Measurements from ENCODE around the gene PFKL. TPM values are rescaled to one million over a fixed set of nuclear protein-coding genes. Genes with fewer than 3 reads are reported as not detected.
"Not testable (repeated sequence)": the region's sequence is repeated elsewhere in the genome, so short reads cannot be mapped to it uniquely, and the experiment has no call there.

PFKL gene
- total RNA-seq, 1 donor from 2014 or later = 186 TPM

DNA sequence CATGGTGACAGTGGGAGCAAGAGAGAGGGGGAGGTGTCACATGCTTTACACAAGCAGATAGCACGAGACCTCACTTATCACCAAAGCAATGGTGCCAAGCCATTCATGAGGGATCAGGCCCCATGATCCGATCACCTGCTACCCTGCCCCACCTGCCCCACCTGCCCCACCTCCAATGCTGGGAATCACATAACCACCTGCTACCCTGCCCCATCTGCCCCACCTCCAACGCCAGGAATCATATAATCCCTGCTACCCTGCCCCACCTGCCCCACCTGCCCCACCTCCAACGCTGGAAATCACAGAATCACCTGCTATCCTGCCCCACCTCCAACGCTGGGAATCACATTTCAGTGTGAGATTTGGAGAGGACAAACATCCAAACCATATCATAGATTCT is 24.8 kb upstream of the PFKL start:
- DNase-seq (ENCODE audit: low read depth) = no peak

DNA sequence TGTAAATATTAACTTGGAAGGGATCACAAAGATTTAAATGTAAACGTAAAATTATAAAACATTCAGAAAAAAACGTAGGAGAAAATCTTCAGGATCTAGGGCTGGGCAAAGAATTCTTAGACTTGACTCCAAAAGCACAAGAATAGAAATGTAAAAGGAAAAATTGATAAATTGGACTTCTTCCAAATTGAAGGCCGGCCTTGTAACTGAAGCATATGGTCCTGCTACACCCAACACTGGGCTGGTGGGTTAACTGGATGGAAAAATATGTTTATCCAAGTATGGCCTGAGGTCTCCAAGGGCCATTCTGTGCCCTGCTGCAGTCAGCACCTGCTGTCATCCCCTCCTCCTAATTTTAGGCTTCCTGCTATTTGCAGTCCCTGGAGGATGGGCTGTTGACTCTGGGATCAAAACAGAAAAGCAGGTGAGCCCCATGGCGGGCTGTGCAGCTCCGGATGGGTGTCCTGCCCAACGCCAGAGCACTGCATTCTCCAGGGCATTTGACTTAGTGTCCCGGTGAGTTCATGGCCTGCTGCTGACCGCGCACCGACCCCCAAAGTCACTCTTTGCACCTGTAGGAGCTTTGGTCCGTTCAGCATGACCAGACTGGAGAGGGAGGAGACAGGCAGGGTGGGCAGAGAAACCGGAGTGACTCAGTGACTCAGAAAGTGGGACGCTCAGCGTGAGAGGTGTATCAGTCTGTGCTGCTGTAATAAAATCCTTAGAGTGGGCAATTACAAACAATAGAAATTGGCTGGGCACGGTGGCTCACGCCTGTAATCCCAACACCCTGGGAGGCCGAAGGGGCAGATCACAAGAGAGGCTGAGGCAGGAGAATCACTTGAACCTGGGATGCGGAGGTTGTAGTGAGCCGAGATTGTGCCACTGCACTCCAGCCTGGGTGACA is 20.2 kb upstream of the PFKL start:
- peak; percentile 61 for DNase-seq (ENCODE audit: low read depth)

DNA sequence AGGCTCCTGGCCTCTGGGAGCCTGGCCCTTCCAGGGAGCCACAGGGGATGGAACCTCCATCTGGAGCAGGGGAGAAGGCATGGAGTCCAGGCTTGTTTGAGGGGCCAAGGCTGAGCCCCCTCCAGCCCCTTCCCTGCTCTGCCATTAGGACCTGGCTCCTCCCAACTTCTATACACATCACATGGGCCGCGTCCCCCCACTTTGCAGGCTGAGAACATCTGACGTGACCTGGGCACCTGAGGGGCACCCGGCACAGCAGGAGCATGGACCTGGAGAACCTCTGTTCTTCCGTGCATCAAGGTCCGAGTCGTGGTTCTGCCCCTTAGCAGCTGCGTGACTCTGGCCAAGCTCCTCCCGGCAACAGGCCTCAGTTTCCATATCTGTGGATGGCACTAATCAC is 18.1 kb upstream of the PFKL start:
- DNase-seq (ENCODE audit: low read depth) = no peak

DNA sequence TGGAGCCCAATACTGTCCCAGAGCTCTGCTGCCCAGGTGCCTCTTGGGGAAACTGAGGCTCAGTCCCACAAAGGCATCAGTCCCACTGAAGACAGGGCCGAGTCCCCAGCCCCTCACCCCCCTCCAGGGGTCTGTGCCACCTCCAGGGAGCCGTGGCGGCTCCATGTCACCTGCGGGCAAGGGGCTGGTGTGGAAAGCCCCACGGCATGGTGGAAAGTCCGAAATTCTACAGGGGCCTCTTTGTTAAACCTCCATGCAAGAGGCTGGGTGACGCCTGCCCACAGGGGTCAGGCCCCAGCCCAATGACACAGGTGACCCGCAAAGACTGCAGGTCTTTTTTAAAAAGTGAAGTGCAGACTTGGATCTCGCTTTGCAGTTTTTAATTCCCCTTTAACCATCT is 17.5 kb upstream of the PFKL start:
- DNase-seq (ENCODE audit: low read depth) = no peak

DNA sequence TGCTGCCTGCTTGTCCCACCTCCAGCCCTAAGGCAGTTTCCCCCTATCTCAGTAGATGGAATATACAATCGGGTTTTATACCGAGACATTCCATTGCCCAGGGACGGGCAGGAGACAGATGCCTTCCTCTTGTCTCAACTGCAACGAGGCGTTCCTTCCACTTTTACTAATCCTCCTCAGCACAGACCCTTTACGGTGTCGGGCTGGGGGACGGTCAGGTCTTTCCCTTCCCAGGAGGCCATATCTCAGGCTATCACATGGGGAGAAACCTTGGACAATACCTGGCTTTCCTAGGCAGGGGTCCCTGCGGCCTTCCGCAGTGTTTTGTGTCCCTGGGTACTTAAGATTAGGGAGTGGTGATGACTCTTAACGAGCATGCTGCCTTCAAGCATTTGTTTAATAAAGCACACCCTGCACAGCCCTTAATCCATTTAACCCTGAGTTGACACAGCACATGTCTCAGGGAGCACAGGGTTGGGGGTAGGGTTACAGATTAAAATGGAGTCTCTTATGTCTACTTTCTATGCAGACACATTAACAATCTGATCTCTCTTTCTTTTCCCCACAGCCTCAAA is 16.6 kb upstream of the PFKL start:
- not testable (repeated sequence) for DNase-seq (ENCODE audit: low read depth)

DNA sequence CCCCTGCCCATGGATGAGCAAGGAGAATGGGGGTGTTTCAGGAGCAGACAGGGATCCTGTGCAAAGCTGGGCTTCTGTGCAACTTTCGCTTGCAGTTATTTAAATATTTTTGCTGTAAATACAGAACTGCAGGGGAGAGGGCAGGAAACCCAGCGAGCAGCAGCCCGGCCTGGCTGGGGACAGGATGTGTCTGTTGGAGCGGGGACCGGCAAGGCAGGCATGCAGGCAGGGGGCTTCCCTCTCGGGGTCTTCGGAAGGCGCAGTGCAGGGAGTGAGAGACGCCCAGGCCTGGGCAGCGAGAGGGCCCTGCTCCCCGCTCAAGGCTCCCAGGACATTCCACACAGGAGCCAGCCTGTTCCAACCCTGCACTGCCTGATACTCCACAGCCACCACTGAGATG is 15.9 kb upstream of the PFKL start:
- no peak for DNase-seq (ENCODE audit: low read depth)

DNA sequence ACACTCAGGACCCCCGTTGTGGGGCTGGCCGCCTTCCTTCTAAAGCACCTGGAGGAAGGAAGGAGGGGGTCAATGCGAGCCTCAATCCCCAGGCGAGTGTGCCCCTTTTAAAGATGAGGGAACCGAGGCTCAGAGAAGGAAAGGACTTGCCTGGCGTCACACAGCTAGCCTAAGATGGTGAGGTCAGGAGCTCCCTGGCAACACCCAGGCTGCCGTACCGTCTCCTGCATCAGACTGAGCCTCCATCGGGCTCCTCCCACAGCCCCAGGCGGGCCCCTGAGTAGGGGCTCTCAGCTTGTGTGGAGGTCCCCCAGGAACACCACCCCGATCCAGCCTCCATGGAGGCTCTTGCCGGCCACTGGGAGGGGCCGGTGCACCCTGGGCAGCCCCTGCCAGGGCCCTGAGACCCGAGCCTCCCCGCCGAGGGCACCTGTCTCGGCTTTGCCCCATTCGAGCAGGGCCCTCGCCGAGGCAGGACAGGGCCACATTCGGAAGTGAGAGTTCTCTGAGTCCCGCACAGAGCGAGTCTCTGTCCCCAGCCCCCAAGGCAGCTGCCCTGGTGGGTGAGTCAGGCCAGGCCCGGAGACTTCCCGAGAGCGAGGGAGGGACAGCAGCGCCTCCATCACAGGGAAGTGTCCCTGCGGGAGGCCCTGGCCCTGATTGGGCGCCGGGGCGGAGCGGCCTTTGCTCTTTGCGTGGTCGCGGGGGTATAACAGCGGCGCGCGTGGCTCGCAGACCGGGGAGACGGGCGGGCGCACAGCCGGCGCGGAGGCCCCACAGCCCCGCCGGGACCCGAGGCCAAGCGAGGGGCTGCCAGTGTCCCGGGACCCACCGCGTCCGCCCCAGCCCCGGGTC is 14.5 kb upstream of the PFKL start, which contains the start of gene AIRE:
TSS of gene AIRE (plus strand) at position 739 of the 855 bp plus-strand sequence. CDS start 131 bp downstream, outside the sequence.
- peak; percentile 80 for DNase-seq (ENCODE audit: low read depth)

DNA sequence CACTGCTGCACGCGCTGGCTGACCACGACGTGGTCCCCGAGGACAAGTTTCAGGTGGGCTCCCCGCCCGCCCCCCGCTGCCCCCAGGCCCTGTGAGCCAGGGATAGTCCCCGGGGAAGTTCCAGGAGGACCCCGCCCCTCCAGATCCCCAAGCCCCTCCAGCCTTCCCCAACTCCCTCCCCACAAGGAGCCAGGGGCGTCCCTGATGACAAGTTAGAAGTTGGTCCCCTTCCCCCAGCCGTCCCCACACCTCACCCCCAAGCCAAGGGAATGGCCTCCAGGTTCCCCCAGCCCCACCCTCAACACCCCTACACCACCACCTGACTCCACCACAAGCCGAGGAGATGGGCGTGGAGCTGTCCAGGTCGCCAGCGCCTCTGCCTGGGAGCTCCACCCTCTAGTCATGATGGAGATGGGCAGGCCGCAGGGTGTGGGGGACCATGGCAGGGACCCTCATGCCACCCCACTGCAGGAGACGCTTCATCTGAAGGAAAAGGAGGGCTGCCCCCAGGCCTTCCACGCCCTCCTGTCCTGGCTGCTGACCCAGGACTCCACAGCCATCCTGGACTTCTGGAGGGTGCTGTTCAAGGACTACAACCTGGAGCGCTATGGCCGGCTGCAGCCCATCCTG is 13.7 kb upstream of the PFKL start:
- no peak for DNase-seq (ENCODE audit: low read depth)

DNA sequence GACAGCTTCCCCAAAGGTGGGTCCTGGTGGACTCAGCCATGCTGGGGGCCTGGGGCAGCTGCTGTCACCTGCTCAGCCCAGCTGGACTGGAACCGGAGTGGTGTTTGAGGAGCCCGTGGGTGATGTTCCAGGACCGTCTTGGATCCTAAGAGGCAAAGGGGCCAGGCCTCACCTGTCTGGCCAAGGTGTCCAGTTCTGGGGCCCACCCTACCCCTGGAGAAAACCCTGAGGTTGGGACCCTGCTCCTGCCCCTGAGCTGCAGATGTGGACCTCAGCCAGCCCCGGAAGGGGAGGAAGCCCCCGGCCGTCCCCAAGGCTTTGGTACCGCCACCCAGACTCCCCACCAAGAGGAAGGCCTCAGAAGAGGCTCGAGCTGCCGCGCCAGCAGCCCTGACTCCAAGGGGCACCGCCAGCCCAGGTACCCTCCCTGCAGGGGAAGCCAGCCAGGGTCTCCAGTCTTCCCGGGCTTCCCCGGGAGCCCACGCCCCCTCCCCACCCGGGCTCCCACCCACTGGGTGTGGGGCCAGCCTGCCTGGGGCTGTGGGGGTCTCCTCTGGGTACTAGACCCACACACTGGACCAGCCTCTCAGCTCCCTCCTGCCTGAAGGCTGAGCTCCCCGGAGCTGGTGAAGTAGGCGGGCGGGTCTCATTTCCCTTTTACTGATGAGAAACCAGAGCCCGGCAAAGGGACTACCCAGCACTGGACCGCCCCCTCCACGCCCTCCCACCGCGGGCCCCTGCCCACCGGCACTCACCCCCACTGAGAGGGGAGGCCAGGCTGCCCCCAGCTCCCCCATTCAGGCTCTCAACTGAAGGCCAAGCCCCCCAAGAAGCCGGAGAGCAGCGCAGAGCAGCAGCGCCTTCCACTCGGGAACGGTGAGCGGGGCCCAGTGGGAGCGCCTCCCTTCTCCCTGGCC is 12.9 kb upstream of the PFKL start:
- DNase-seq (ENCODE audit: low read depth) = no peak

DNA sequence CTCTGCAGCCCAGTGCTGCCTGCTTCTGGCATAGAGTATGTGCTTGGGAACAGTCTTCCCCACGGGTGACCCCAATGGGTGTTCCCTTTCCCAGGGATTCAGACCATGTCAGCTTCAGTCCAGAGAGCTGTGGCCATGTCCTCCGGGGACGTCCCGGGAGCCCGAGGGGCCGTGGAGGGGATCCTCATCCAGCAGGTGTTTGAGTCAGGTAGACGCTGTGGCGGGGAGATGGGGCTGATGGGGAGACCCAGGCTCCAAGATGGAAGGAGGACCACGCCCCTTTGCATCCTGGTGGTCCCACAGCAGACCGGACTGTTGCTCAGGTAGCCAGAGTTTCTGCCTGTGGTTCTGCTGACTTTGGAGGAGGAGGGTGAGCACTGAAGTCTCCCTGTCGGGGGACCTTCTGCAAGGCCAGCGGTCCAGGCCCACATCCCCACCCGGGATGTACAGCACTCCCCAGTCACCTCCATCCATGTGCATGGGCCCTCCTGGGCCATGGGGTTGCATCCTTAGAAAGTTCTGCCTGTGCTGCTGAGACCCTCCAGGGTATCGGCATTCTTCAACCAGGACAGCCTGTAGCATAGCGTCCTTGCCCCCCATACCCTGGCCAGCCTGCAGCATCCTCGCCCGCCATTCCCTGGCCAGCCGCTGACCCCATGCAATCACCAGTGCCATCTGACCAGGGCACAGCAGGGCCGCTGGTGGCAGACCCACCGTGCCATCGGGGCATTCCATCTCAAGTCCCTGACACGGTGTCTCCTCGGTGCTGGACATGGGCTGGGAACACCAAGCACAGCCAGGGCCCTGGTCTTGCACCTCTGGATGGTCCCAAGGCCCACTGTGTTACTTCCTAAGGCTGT is 11.4 kb upstream of the PFKL start:
- DNase-seq (ENCODE audit: low read depth) = no peak

DNA sequence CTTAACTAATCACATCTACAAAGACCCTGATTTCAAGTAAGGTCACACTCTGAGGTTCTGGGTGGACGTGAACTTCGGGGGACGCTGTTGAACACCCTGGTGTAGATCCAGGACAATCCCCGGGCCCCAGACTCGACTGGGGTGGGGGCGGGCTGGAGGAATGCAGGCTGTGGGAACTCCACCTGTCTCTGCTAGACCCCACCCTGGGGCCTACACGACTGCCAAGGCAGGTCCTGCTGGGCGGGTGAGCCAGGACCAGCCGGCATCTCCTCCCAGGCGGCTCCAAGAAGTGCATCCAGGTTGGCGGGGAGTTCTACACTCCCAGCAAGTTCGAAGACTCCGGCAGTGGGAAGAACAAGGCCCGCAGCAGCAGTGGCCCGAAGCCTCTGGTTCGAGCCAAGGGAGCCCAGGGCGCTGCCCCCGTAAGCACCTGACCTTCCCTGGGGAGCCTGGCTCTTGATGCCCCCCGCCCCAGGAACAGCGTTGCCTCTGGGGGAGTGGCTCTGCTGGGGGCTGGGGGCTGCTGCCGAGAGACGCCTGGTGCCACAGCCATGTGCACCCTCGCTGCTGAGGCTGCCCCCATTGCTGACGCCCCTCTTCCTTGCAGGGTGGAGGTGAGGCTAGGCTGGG is 10.4 kb upstream of the PFKL start:
- DNase-seq (ENCODE audit: low read depth) = no peak

DNA sequence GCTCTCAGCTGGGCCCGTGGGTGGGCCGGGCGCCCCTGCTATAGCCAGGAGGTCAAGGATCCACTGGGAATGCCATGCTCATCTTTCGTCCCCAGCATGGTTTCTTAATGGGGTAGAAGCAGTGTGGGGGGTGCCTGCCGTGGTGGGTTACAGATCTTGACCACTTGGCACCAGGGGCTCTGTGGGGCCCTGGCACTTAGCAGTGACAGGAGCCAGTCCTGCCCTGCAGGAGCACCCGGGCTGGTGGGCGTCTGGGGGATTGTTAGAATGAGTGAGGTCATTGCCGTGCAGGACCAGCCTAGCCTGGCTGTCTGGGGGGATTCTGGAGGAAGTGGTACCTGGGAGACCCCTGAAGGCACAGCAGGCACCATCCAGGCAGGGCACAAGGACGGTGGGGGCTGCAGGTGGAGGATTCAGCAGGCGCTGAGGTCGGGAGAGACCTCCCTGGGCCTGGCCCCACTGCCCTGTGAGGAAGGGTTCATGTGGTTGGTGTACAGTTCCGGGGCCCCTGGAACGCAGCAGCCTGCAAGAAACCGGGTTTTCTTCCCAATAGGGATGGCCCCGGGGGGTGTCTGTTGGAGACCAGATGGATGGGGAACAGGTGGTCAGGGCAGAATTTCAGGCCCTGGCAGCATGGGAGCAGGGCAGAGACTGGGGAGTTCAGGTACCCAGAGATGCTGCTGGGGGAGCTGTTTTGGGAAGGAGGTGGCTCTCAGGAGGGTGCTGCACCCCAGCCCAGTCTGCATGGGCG is 9.4 kb upstream of the PFKL start:
- no peak for DNase-seq (ENCODE audit: low read depth)

DNA sequence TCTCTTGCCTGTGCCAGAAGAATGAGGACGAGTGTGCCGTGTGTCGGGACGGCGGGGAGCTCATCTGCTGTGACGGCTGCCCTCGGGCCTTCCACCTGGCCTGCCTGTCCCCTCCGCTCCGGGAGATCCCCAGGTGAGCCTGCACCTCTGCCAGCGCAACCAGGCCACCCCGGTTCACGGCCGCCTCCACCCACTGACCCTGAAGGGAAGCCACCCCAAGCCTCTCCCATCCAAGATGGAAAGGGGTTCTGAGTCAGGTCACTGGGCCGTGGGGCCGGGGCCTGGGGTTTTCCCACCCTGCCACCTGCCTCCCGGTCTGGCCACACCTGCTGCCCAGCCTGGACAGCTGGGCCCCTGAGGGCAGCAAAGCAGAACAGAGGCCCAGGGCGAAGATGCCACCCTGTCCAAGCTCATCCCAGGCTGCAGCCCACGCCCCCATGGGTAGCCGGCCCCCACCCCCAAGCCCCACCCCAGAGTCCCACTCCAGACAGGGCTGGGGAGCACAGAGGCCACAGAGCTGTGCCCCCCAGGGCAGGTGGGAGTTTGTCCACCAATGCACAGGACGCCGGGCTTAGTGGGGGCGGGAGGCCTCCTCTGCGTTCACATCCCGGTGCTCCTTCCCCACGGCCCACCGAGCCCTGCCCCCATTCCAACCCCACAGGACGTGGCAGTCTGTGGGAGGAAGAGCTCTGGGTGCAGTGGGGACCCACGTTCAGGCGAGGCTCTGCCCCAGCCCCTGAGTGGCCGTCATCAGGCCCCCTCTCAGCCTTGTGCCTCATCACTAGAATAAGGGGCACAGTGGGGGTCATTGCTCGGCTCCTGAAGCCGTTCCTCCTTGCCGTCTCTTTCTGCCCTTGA is 8.5 kb upstream of the PFKL start:
- peak; percentile 62 for DNase-seq (ENCODE audit: low read depth)

DNA sequence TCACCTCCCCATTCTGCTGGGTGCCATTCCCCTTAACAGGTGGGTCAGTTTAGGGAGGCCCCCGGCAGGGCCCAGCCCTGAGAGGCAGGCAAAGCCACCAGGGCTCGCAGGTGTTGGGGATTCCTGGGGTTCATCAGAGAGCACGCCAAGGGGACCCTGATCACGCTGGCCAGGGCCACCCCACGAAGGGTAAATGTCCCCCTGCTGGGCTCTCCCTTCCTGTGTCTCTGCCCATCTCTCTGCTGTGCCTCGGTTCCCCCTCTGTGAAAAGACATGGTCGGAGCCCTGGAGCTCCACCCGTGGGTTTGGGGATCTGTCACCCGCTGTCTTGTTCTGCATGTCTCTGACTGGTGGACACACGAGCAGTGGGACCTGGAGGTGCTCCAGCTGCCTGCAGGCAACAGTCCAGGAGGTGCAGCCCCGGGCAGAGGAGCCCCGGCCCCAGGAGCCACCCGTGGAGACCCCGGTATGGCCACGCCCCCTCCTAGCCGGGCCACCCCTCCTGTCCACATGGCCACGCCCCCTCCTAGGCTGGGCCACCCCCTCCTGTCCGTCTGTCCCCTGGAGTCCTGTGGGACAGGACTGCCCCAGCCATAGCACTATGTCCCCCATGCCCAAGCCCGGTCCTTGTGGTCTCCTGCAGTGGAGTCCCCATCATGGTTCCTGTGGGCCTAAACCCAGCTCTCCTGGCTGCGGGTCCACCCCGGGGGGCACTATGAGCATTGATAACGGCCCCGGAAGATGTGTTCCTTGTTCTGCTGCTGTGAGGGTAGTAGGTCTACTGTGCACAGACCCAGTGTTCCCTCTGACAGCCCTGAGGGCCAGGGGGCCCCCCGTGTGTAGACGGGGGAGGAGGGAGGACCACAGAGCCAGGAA is 7.7 kb upstream of the PFKL start:
- no peak for DNase-seq (ENCODE audit: low read depth)

DNA sequence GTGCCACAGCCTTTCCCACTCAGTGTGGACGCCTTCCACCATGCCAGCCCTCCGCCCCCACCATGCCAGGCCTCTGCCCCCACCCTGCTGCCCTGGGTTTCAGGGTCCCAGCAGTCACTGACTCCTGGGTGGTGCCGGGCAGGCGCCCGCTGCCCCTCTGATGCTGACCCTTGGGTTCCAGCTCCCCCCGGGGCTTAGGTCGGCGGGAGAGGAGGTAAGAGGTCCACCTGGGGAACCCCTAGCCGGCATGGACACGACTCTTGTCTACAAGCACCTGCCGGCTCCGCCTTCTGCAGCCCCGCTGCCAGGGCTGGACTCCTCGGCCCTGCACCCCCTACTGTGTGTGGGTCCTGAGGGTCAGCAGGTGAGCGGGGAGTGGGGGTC is 7.0 kb upstream of the PFKL start:
- no peak for DNase-seq (ENCODE audit: low read depth)
